GM23338 (cell line): ENCODE data around the gene TAF6L. TPM values are rescaled to one million over a fixed set of nuclear protein-coding genes. Genes with fewer than 3 reads are reported as not detected.

Source experiments
- ATAC-seq: fragments of 200-7000 bp; cut with Tn5 transposase; 3 replicates; pipeline ENCODE4 v1.9.1; 2020
- DNase-seq: peaks from one replicate; pipeline ENCODE4 v3.0.0-alpha.2; 2015; ENCODE audit warnings: low spot score
- H2AFZ ChIP-seq: fragments of 200-600 bp; sonication (generic); 2 replicates; pipeline ENCODE4 v1.8.0; 2016; ENCODE audit warnings: antibody characterized with exemption, mild to moderate bottlenecking, moderate library complexity
- H3F3A ChIP-seq: fragments of 200-600 bp; sonication (generic); replicated peaks from 2 replicates; pipeline ENCODE4 v1.8.0; 2017; ENCODE audit warnings: antibody characterized with exemption, mixed run types, low read depth
- H3K27ac ChIP-seq: fragments of 200-600 bp; sonication (generic); 2 replicates; pipeline ENCODE4 v1.6.1; 2016; ENCODE audit warnings: low read depth
- H3K27me3 ChIP-seq: fragments of 200-600 bp; sonication (generic); 2 replicates; pipeline ENCODE4 v1.8.0; 2016; ENCODE audit warnings: mild to moderate bottlenecking, mixed run types, moderate library complexity; ENCODE audit not compliant: insufficient read depth
- H3K36me3 ChIP-seq: fragments of 200-600 bp; sonication (generic); 2 replicates; pipeline ENCODE4 v1.8.0; 2016; ENCODE audit warnings: mild to moderate bottlenecking; ENCODE audit not compliant: insufficient read depth
- H3K4me1 ChIP-seq: fragments of 200-600 bp; sonication (generic); 2 replicates; pipeline ENCODE4 v1.8.0; 2016; ENCODE audit warnings: mild to moderate bottlenecking, moderate library complexity; ENCODE audit not compliant: insufficient read depth
- H3K4me2 ChIP-seq: fragments of 200-600 bp; sonication (generic); 2 replicates; pipeline ENCODE4 v1.7.1; 2017; ENCODE audit warnings: mixed run types
- H3K4me3 ChIP-seq: fragments of 200-600 bp; sonication (generic); 2 replicates; pipeline ENCODE4 v1.6.1; 2016; ENCODE audit warnings: mixed run types
- H3K79me2 ChIP-seq: fragments of 200-600 bp; sonication (generic); replicated peaks from 2 replicates; pipeline ENCODE4 v1.8.0; 2017; ENCODE audit warnings: mild to moderate bottlenecking; ENCODE audit not compliant: insufficient read depth
- H3K9me2 ChIP-seq: fragments of 200-600 bp; sonication (generic); 2 replicates; pipeline ENCODE4 v1.8.0; 2017; ENCODE audit not compliant: insufficient read depth
- H4K20me1 ChIP-seq: fragments of 200-600 bp; sonication (generic); replicated peaks from 2 replicates; pipeline ENCODE4 v1.8.0; 2017; ENCODE audit warnings: mild to moderate bottlenecking; ENCODE audit not compliant: insufficient read depth
- H3K27ac Mint-ChIP-seq: 2 replicates; pipeline ENCODE4 v1.8.0; 2020; ENCODE audit warnings: inconsistent platforms, mild to moderate bottlenecking, moderate library complexity, mixed read lengths
- H3K27me3 Mint-ChIP-seq: 3 replicates; pipeline ENCODE4 v1.8.0; 2022; ENCODE audit warnings: low read depth, mild to moderate bottlenecking, moderate library complexity, mixed read lengths, inconsistent platforms; ENCODE audit not compliant: insufficient read depth, poor library complexity
- H3K36me3 Mint-ChIP-seq: 3 replicates; pipeline ENCODE4 v1.8.0; 2021; ENCODE audit warnings: low read depth, mild to moderate bottlenecking, inconsistent platforms, moderate library complexity, mixed read lengths
- H3K4me1 Mint-ChIP-seq: 3 replicates; pipeline ENCODE4 v1.8.0; 2020; ENCODE audit warnings: mild to moderate bottlenecking, inconsistent platforms, mixed read lengths
- H3K4me3 Mint-ChIP-seq: 3 replicates; pipeline ENCODE4 v1.8.0; 2021; ENCODE audit warnings: moderate library complexity, mild to moderate bottlenecking, inconsistent platforms, mixed read lengths
- H3K9me3 Mint-ChIP-seq: 3 replicates; pipeline ENCODE4 v1.8.0; 2020; ENCODE audit warnings: moderate library complexity, mild to moderate bottlenecking, inconsistent platforms, mixed read lengths
- CREB1 ChIP-seq: fragments of 250-450 bp; sonication (Bioruptor Pico); IDR thresholded peaks from 2 replicates; pipeline ENCODE4 v1.5.0; 2020; ENCODE audit warnings: low read depth, mild to moderate bottlenecking, moderate library complexity
- CTCF ChIP-seq, 2 experiments: fragments of 200-600 bp in 1 of 2; sonication (generic) in 1 of 2; conservative IDR thresholded peaks; 2 replicates each; pipeline versions ENCODE4 v1.5.1 to v1.6.1; 2016 to 2017; ENCODE audit warnings: antibody characterized with exemption in 2 of 2, low read depth in 2 of 2, mild to moderate bottlenecking in 2 of 2, moderate library complexity in 1 of 2
- EZH2 ChIP-seq: fragments of 200-600 bp; sonication (generic); IDR thresholded peaks from one replicate; pipeline ENCODE4 v1.8.0; 2017; ENCODE audit warnings: antibody characterized with exemption, mild to moderate bottlenecking, low read depth; ENCODE audit not compliant: unreplicated experiment
- REST ChIP-seq: IDR thresholded peaks from one replicate; pipeline ENCODE4 v1.6.1; 2018; ENCODE audit warnings: antibody characterized with exemption; ENCODE audit not compliant: unreplicated experiment
- STAT1 ChIP-seq: IDR thresholded peaks from one replicate; pipeline ENCODE4 v1.6.1; 2016; ENCODE audit warnings: antibody characterized with exemption; ENCODE audit not compliant: unreplicated experiment
- polyA plus RNA-seq: library from polyadenylated mRNA; unstranded; fragments of >200 nt; fragmentation: Nextera tagmentation; extraction: Ambion mirVana; gene quantifications from 2 replicates; pipeline ENCODE4 v1.2.1, GENCODE V29; 2016
- total RNA-seq: library from RNA; depleted of rRNA; stranded (reverse); fragments of >200 nt; shearing (Covaris generic); gene quantifications from 2 replicates; pipeline ENCODE4 v1.2.3, GENCODE V29; 2014
- TF ChIP-seq, protein P1 (sequence below): IDR thresholded peaks from 2 replicates; pipeline ENCODE4 v1.6.1; 2016; ENCODE audit warnings: antibody characterized with exemption

The TAF6L gene
- total and polyA plus RNA-seq, 2 experiments from 2014 or later: 21.8 to 30.6 TPM

GRCh38 chr11:62752177-62752785, 18.9 kb upstream of the TAF6L start:
- Histone ChIP-seq H3K4me1 (peaks cover 25% of the 10 kb centered on the region; the same call in 1 of the 2 replicates), H3K27ac (no peak overlapping the region), H3K4me2 (no peak overlapping the region), H3K4me3 (no peak overlapping the region), H3K27me3 (no peaks in the 10 kb centered on the region), H2AFZ (no peak overlapping the region), H3F3A (peaks cover 44% of the 10 kb centered on the region), H4K20me1 (peaks cover 43% of the 10 kb centered on the region), H3K9me2 (no peaks in the 10 kb centered on the region), H3K36me3 (peaks cover 41% of the 10 kb centered on the region), H3K79me2 (peaks cover 76% of the 10 kb centered on the region)
- ATAC-seq: no peak
- Mint-ChIP-seq H3K4me3 (no peak overlapping the region), H3K27ac (no peak overlapping the region), H3K27me3 (peaks cover 19% of the 10 kb centered on the region), H3K4me1 (peaks cover 19% of the 10 kb centered on the region), H3K36me3 (peaks cover 74% of the 10 kb centered on the region), H3K9me3 (peaks cover under 1% of the 10 kb centered on the region; the same call in 1 of the 3 replicates)
- no peak for TF ChIP-seq CREB1 (CRISPR knock-in tag)
- TF ChIP-seq, protein P1, sequence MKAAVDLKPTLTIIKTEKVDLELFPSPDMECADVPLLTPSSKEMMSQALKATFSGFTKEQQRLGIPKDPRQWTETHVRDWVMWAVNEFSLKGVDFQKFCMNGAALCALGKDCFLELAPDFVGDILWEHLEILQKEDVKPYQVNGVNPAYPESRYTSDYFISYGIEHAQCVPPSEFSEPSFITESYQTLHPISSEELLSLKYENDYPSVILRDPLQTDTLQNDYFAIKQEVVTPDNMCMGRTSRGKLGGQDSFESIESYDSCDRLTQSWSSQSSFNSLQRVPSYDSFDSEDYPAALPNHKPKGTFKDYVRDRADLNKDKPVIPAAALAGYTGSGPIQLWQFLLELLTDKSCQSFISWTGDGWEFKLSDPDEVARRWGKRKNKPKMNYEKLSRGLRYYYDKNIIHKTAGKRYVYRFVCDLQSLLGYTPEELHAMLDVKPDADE: no peak
- TF ChIP-seq REST: no peak
- TF ChIP-seq CTCF (conservative IDR thresholded peaks at IDR 0.05; ENCODE audit: low read depth in 2 of 2): no peak
- TF ChIP-seq EZH2: no peak
- no peak for DNase-seq

GRCh38 chr11:62752994-62753735, 18.0 kb upstream of the TAF6L start:
- H3F3A ChIP-seq: peaks cover 41% of the 10 kb centered on the region
- peak overlapping the region; percentile 69 for H3K4me3 ChIP-seq
- peaks cover 72% of the 10 kb centered on the region for H3K36me3 Mint-ChIP-seq
- peaks cover 25% of the 10 kb centered on the region; the same call in 1 of the 2 replicates for H3K4me1 ChIP-seq
- H3K27me3 ChIP-seq: no peaks in the 10 kb centered on the region
- no peaks in the 10 kb centered on the region for H3K9me2 ChIP-seq
- DNase-seq (no peak), ATAC-seq (no peak)
- peak overlapping the region; percentile 98 for H3K4me3 Mint-ChIP-seq
- no peak overlapping the region for H2AFZ ChIP-seq
- peaks cover 41% of the 10 kb centered on the region for H3K36me3 ChIP-seq
- H3K9me3 Mint-ChIP-seq: peaks cover 2% of the 10 kb centered on the region; the same call in 1 of the 3 replicates
- peaks cover 43% of the 10 kb centered on the region for H4K20me1 ChIP-seq
- H3K79me2 ChIP-seq: peaks cover 78% of the 10 kb centered on the region
- H3K4me1 Mint-ChIP-seq: peaks cover 22% of the 10 kb centered on the region
- peaks cover 20% of the 10 kb centered on the region for H3K27me3 Mint-ChIP-seq
- peak overlapping the region; percentile 71 for H3K4me2 ChIP-seq
- H3K27ac ChIP-seq: peak overlapping the region; percentile 86; the same call in 1 of the 2 replicates
- H3K27ac Mint-ChIP-seq: peak overlapping the region; percentile 97
- no peak for TF ChIP-seq STAT1
- TF ChIP-seq EZH2: no peak
- TF ChIP-seq CREB1 (CRISPR knock-in tag): no peak
- TF ChIP-seq CTCF (conservative IDR thresholded peaks at IDR 0.05; ENCODE audit: low read depth in 2 of 2): no peak
